Measurements from ENCODE around the gene GSTK1. TPM values are rescaled to one million over a fixed set of nuclear protein-coding genes. Genes with fewer than 3 reads are reported as not detected.
A peak's percentile ranks its signal among the peaks of the same experiment; 100 is the strongest.
"Not testable (repeated sequence)": the region's sequence is repeated elsewhere in the genome, so short reads cannot be mapped to it uniquely, and the experiment has no call there.

Gene GSTK1
- 124 and 131 TPM in 2 replicates for total RNA-seq (2014; rRNA removed; shearing (Covaris generic))

- Histone ChIP-seq H3K36me3 (peaks cover 24% of the 10 kb centered on the region), H3K4me1 (replicated peaks) (peaks cover 9% of the 10 kb centered on the region; the same call in 1 of the 2 replicates), H3K9me3 (replicated peaks) (no peaks in the 10 kb centered on the region), H3K4me3 (peak within 1 kb of the TSS; percentile 68), H3K27ac (no peak within 1 kb of the TSS; the same call in 1 of the 2 replicates), H3K27me3 (replicated peaks) (no peaks in the 10 kb centered on the region)
- DNase-seq (ENCODE audit: low read depth in 1 of 2, low spot score in 2 of 2) = peak; percentile 63 to 70
Observed at GRCh38 chr7:143263266-143264195, at the start of gene GSTK1. Gene GSTK1 (plus strand): TSS chr7:143263441. CDS start chr7:143263514, 73 bp downstream.

DNA sequence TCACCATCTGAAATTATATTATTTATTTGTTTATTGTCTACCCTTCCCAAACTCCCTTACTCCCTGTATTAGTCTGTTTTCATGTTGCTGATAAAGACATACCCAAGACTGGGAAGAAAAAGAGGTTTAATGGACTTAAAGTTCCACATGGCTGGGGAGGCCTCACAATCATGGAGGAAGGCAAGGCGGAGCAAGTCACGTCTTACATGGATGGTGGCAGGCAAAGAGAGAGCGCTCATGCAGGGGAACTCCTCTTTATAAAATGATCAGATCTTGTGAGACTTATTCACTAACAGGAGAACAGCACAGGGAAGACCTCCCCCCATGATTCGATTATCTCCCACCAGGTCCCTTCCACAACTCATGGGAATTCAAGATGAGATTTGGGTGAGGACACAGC, 49.8 kb upstream of the GSTK1 start:
- not testable (repeated sequence) for H3K9me3 ChIP-seq (replicated peaks); H3K36me3 ChIP-seq; H3K27me3 ChIP-seq (replicated peaks); H3K4me3 ChIP-seq; DNase-seq (ENCODE audit: low read depth in 1 of 2, low spot score in 2 of 2); H3K27ac ChIP-seq
- H3K4me1 ChIP-seq (replicated peaks) = peaks cover 12% of the 10 kb centered on the region

GRCh38 chr7:143214789-143215679, 48.2 kb upstream of the GSTK1 start:
- Histone ChIP-seq H3K27ac (no peak overlapping the region), H3K36me3 (no peaks in the 10 kb centered on the region), H3K27me3 (replicated peaks) (no peaks in the 10 kb centered on the region), H3K4me1 (replicated peaks) (peaks cover 12% of the 10 kb centered on the region), H3K9me3 (replicated peaks) (no peaks in the 10 kb centered on the region), H3K4me3 (no peak overlapping the region)
- DNase-seq (ENCODE audit: low read depth in 1 of 2, low spot score in 2 of 2) = peak; percentile 52 to 83

- no peaks in the 10 kb centered on the region for H3K27me3 ChIP-seq (replicated peaks)
- H3K27ac ChIP-seq = no peak overlapping the region
- no peaks in the 10 kb centered on the region for H3K9me3 ChIP-seq (replicated peaks)
- H3K4me1 ChIP-seq (replicated peaks) = peaks cover 12% of the 10 kb centered on the region
- no peak for DNase-seq (ENCODE audit: low read depth in 1 of 2, low spot score in 2 of 2)
- H3K36me3 ChIP-seq = no peaks in the 10 kb centered on the region
- H3K4me3 ChIP-seq = no peak overlapping the region
Observed at GRCh38 chr7:143216151-143216550, 47.1 kb upstream of the GSTK1 start.

DNA sequence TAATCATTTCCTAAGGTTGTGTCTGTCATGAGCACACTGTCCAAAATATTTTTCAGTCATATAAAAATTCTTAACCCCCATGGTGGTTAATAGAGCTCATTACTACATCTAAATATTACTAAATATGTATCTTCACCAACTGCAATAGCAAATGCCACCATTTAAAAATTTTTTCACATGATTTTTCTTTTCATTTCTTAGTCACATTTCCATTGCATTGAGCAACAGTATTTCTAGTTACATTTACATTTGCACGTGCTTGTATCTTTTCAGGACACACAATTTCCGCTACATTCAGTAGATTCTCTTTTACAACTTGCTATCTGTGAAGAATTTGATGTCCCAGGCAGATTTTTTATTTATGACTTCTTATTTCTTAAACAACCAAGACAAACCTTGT, 46.6 kb upstream of the GSTK1 start:
- H3K27me3 ChIP-seq (replicated peaks) = no peaks in the 10 kb centered on the region
- no peak overlapping the region for H3K4me3 ChIP-seq
- H3K9me3 ChIP-seq (replicated peaks) = no peaks in the 10 kb centered on the region
- peaks cover 12% of the 10 kb centered on the region for H3K4me1 ChIP-seq (replicated peaks)
- no peak overlapping the region for H3K27ac ChIP-seq
- DNase-seq (ENCODE audit: low read depth in 1 of 2, low spot score in 2 of 2) = no peak
- no peaks in the 10 kb centered on the region for H3K36me3 ChIP-seq

- H3K4me3 ChIP-seq = no peak overlapping the region
- no peaks in the 10 kb centered on the region for H3K27me3 ChIP-seq (replicated peaks)
- H3K27ac ChIP-seq = no peak overlapping the region
- H3K9me3 ChIP-seq (replicated peaks) = no peaks in the 10 kb centered on the region
- DNase-seq (ENCODE audit: low read depth in 1 of 2, low spot score in 2 of 2) = no peak
- H3K36me3 ChIP-seq = no peaks in the 10 kb centered on the region
- peaks cover 12% of the 10 kb centered on the region for H3K4me1 ChIP-seq (replicated peaks)
Observed at GRCh38 chr7:143217806-143218205, 45.4 kb upstream of the GSTK1 start.

DNA sequence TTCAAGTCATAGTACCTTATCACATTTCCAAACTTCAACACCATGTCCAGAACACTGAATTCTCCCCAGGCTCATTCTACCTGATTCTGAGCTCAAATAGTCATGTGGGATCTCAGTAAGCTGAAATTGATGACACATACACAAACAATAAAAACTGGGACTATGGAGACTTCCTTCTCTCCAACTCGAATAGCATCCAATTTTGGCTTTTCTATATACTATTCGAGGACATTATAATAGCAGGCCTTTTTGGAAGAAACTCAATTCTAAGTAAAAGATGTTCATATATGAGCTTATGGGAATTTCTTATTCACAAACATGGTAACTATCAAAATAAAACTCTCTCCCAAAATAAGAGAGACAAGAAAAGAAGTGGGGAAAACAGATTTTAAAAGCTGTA, 42.0 kb upstream of the GSTK1 start:
- H3K36me3 ChIP-seq = no peaks in the 10 kb centered on the region
- peaks cover 2% of the 10 kb centered on the region for H3K4me1 ChIP-seq (replicated peaks)
- H3K27me3 ChIP-seq (replicated peaks) = no peaks in the 10 kb centered on the region; the same call in 1 of the 2 replicates
- H3K27ac ChIP-seq = no peak overlapping the region
- no peaks in the 10 kb centered on the region for H3K9me3 ChIP-seq (replicated peaks)
- DNase-seq (ENCODE audit: low read depth in 1 of 2, low spot score in 2 of 2) = no peak
- H3K4me3 ChIP-seq = no peak overlapping the region

- H3K4me1 ChIP-seq (replicated peaks) = no peaks in the 10 kb centered on the region
- no peaks in the 10 kb centered on the region for H3K36me3 ChIP-seq
- no peak within 1 kb of the TSS for H3K27ac ChIP-seq
Observed at GRCh38 chr7:143221737-143222136, 41.5 kb upstream of the GSTK1 start, which contains the start of gene TAS2R40. Gene TAS2R40 (plus strand): TSS chr7:143222037. CDS start chr7:143222079, 42 bp downstream.

DNA sequence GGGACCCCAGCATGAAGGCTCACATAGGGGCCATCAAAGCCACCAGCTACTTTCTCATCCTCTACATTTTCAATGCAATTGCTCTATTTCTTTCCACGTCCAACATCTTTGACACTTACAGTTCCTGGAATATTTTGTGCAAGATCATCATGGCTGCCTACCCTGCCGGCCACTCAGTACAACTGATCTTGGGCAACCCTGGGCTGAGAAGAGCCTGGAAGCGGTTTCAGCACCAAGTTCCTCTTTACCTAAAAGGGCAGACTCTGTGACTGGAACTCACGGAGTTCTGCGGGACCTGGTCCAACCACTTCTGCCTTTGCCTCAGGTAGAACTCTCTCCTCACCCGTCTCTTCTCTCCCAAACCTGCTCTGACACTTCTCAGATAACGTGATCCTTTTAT, 40.5 kb upstream of the GSTK1 start:
- Histone ChIP-seq H3K4me3 (no peak overlapping the region), H3K36me3 (no peaks in the 10 kb centered on the region), H3K4me1 (replicated peaks) (no peaks in the 10 kb centered on the region), H3K27me3 (replicated peaks) (no peaks in the 10 kb centered on the region; the same call in 1 of the 2 replicates), H3K27ac (no peak overlapping the region), H3K9me3 (replicated peaks) (no peaks in the 10 kb centered on the region)
- DNase-seq (ENCODE audit: low read depth in 1 of 2, low spot score in 2 of 2) = no peak

More at GRCh38 chr7:143221737-143222136, 41.5 kb upstream of the GSTK1 start, which contains the start of gene TAS2R40:
- no peak for DNase-seq (ENCODE audit: low read depth in 1 of 2, low spot score in 2 of 2)
- H3K9me3 ChIP-seq (replicated peaks) = no peaks in the 10 kb centered on the region
- H3K27me3 ChIP-seq (replicated peaks) = no peaks in the 10 kb centered on the region; the same call in 1 of the 2 replicates
- no peak within 1 kb of the TSS for H3K4me3 ChIP-seq

GRCh38 chr7:143223784-143224183, 39.5 kb upstream of the GSTK1 start:
- Histone ChIP-seq H3K36me3 (no peaks in the 10 kb centered on the region), H3K4me3 (no peak overlapping the region), H3K4me1 (replicated peaks) (no peaks in the 10 kb centered on the region), H3K27me3 (replicated peaks) (no peaks in the 10 kb centered on the region; the same call in 1 of the 2 replicates), H3K27ac (no peak overlapping the region), H3K9me3 (replicated peaks) (no peaks in the 10 kb centered on the region)
- no peak for DNase-seq (ENCODE audit: low read depth in 1 of 2, low spot score in 2 of 2)

DNA sequence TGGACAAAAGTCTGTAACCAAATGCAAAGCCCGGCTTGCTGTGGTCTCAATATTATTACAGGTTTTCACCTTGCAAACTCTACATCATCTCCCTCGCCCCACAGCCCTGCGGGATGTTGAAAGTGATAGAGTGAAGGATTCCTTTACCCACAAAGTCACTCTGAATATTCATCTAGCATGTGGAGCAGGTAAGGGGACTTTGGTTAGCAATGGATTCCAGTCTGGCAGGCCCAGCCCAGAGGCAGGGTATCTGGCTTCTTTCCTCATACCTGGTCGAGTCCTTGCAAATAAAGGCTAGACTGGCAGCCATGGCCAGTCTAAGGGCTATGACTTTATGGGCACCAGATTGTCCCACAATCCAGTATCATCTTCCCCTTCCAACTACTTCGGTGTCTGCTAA, 38.2 kb upstream of the GSTK1 start:
- H3K27me3 ChIP-seq (replicated peaks) = no peaks in the 10 kb centered on the region; the same call in 1 of the 2 replicates
- no peak overlapping the region for H3K4me3 ChIP-seq
- no peaks in the 10 kb centered on the region for H3K9me3 ChIP-seq (replicated peaks)
- no peak for DNase-seq (ENCODE audit: low read depth in 1 of 2, low spot score in 2 of 2)
- no peaks in the 10 kb centered on the region for H3K36me3 ChIP-seq
- no peaks in the 10 kb centered on the region for H3K4me1 ChIP-seq (replicated peaks)
- H3K27ac ChIP-seq = no peak overlapping the region

DNA sequence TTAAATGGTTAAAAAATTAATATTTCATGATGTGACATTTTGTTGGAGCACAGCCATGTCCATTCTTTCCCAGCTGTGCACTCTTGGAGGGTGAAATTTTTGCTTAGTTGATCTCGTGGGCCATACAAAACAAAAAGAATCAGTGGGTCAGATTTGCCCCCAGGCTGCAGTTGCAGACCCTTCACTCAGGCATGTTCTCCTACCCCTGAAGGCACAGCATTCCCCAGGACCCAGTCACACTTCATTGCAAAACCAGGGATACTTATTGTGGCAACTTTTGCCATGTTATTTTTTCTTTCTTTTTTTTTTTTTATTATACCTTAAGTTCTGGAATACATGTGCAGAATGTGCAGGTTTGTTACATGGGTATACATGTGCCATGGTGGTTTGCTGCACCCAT, 35.4 kb upstream of the GSTK1 start:
- H3K4me3 ChIP-seq = no peak overlapping the region
- DNase-seq (ENCODE audit: low read depth in 1 of 2, low spot score in 2 of 2) = no peak
- H3K36me3 ChIP-seq = no peaks in the 10 kb centered on the region
- no peaks in the 10 kb centered on the region for H3K4me1 ChIP-seq (replicated peaks)
- H3K27ac ChIP-seq = no peak overlapping the region
- no peaks in the 10 kb centered on the region; the same call in 1 of the 2 replicates for H3K27me3 ChIP-seq (replicated peaks)
- H3K9me3 ChIP-seq (replicated peaks) = no peaks in the 10 kb centered on the region

GRCh38 chr7:143229054-143229790, 34.0 kb upstream of the GSTK1 start:
- no peak for DNase-seq (ENCODE audit: low read depth in 1 of 2, low spot score in 2 of 2)
- Histone ChIP-seq H3K4me3 (no peak overlapping the region), H3K36me3 (no peaks in the 10 kb centered on the region)

More at GRCh38 chr7:143229054-143229790, 34.0 kb upstream of the GSTK1 start:
- no peaks in the 10 kb centered on the region for H3K4me1 ChIP-seq (replicated peaks)
- H3K9me3 ChIP-seq (replicated peaks) = no peaks in the 10 kb centered on the region
- no peak overlapping the region for H3K27ac ChIP-seq
- H3K27me3 ChIP-seq (replicated peaks) = no peaks in the 10 kb centered on the region; the same call in 1 of the 2 replicates

All from SJSA1 (cell line).